Activated CD4-positive, alpha-beta T cell treated with anti-CD3 and anti-CD28 coated beads, Interleukin-2, amount 50 U/mL, for 4 hours (primary cell): Measurements from ENCODE around the gene FAM8A1.

Source experiments
- DNase-seq, 2 experiments: peaks; one replicate each; pipeline ENCODE4 v3.0.0-alpha.2; 2020

FAM8A1 gene

DNA sequence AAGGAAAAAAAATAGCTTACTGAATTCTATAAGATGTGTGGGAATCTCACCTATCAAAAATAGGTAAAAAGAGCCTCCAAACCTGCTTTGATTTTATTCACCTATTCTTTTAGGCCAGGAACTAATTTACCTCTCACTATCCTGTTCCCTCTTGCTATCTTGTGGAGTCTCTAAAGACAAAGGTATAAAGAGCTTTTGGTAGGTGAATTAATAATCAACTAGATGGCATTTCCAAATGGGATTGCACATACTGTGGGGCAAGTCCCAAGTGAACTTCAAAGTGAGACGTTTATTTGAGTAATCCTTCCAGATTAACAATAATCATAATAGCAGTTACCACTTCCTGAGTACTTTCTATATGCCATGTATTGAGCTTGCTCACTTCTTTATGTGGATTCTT is 2.8 kb downstream of the FAM8A1 start:
- DNase-seq: no peak

DNA sequence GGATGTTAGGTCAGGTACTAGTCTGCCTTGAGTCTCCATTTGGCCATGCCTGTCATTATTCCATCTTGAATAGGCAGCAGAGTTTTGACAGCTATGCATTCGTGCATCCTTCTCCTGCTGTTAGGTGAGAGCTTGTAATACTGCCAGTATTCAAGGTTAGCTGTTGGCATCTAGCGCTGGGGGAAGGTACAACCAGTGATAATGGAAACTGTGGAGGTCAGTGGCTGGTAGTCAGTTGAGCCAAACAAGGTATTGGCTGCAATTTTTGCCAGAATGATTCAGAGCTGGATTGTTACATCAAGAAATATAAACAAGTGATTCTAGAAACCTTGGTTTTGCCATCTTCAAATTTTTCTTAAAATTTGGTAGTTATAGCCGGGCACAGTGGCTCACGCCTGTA is 6.5 kb downstream of the FAM8A1 start:
- no peak for DNase-seq

DNA sequence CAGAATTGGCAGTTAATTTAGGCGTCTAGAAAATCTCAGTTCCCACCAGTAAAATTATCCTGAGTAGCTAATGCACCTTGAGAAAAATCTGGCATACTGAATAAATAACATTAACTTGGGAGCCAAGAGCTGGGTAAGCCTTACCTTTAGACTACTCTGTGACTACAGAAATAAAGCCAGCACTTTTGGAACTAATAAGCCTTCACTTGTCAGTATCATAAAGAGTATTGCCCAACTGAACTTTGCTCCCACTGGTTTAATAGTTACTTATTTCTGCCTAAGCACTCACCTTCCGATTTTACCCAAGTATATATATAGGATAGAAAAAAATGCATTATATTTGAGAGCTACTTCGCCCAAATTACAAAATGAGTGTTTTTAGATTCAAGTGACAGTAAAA is 10.7 kb downstream of the FAM8A1 start:
- DNase-seq: no peak

DNA sequence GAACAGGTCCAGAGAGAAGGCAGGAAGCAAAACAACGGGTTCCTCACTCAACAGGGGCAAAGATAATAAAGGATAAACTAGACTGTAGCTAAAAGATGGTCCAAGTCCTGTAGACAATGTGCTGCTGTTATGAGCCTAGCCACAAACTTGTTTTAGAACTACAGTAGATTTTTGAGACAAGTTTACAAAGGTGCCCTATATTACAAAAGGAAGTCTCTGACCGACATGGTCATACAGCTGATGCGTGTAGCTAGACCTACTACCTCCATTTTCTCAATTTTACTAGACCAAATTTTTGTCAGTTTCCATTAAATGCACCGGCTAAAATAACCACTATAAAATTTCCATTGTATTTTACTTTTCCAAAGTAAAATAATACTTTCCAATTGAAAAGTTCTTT is 11.9 kb downstream of the FAM8A1 start:
- DNase-seq: no peak

DNA sequence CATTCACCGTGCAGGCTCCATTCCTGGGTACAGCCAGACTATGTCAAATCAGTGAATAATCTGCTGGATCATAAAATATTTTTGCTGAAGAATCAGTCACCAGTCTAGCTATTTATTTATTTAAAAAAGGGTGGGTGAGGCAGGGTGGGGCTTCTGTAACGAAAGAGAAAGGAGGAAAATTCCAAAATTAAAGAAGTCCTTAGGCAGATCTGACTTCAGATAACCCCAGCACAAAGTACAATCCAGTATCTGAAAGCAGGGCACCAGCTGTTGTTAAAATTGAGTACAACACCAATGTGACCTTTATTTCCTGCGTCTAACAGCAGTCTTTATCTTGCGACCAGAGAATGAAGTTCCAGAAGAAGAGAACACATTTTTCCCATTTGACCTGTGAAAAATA is 15.7 kb downstream of the FAM8A1 start:
- DNase-seq: no peak

DNA sequence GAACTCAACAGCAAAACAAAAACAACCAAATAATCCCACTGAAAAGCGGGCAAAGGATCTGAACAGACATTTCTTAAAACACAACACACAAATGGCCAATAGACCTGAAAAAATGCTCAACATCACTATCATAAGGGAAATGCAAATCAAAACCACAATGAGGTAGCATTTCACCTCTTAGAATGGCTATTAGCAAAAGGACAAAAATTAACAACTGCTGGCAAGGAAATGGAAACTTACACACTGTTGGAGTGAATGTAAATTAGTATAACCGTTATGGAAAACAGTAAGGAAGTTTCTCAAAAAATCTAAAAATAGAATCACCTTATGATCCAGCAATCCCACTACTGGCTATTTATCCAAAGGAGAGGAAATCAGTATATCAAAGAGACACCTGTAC is 20.9 kb downstream of the FAM8A1 start:
- DNase-seq: no peak

DNA sequence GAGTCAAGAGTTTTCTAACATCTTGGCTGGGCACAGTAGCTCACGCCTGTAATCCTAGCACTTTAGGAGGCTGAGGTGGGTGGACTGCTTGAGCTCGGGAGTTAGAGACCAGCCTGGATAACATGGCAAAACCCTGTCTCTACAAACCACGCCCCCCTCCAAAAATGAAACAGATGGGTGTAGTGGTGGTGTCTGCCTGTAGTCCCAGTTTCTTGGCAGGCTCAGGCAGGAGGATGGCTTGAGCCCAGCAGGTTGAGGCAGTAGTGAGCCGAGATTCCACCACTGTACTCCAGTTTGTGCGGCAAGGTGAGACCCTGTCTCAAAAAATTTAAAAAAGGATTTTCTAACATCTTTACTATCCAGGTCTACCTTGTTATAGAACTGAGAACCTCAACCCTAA is 22.0 kb downstream of the FAM8A1 start:
- DNase-seq: no peak

DNA sequence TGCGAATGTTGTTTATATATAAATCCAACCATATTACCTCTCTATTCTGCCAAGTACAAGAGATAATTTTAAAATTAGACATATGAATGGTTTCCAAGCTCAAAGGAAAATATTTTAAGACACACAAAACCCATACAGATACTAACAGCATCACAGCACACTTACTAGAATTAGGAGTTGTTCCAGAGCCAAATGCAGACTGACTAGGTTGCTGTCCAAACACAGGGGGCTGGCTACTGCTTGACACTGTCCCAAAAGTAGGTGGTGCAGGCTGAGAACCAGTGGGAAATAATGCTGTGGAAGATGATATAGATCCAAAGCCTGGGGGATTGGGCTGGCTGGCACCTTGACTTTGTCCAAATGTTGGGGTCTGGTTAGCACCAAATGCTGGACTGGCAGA is 24.3 kb downstream of the FAM8A1 start:
- DNase-seq: no peak

DNA sequence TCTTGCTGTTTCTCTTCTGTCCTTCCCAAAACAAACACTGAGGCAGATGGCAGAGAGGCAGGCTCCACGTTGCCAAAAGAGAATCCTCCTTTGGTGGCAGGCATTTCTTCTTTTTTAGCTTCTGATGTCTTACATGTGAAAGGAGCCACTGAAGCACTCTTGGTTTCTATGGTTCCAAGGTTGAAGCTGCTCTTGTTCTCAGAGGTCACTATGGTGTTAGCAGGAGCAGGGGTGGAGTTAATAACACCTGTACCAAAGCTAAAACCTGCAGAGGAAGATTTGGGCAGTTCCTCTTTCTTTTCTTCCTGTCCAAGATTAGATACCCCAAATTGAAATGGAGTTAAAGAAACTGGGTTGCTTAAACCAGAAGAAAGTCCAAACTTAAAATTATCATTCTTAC is 28.8 kb downstream of the FAM8A1 start:
- DNase-seq: no peak

DNA sequence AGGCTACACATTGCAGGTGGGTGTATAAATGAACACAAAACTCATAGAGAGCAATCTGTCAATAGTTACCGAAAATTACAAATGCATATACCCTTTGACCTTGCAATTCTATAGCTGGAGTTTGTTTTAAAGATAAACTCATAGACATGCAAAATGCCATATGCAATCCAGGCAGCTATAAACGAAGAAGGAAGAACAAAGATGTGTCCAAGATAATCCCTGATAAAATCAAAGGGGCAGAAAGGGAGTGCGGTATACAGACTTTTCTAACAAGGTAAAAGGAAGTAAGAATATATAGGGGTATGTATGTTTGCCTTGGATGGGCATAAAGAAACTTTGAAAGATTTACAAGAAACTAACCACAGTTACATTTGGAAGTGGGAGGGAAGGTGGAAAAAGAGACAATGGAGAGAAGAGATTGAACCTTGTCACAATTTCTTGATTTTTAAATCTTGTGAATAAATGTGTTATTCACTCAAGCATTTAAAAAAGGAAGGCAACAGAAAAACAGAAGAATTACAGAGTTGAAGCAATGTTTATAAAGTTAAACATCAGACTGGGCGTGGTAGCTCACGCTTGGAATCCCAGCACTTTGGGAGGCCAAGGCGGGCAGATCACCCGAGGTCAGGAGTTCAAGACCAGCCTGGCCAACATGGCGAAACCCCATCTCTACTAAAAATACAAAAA is 29.9 kb downstream of the FAM8A1 start:
- no peak for DNase-seq

DNA sequence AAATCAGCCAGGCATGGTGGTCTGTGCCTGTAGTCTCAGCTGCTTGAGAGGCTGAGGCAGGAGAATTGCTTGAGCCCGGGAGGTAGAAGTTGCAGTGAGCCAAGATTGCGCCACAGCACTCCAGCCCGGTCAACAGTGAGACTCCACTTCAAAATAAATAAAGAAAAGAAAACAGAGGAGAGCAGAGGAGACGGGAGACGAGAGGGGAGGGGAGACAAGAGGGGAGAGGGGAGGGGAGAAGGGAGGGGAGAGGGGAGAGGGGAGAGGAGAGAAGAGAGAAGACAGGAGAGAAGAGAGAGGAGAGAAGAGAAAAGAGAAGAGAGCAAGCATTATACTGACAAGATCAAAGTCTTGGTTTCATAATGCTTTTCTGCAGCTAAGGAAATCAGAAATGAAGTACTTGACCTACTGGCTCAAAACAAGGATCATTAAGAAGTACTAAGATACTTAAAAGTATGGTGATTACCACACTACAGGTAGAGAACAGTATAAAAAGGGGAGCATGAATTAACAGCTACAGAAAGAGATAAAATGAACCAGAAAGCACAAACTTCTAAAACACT is 30.5 kb downstream of the FAM8A1 start:
- DNase-seq: no peak

DNA sequence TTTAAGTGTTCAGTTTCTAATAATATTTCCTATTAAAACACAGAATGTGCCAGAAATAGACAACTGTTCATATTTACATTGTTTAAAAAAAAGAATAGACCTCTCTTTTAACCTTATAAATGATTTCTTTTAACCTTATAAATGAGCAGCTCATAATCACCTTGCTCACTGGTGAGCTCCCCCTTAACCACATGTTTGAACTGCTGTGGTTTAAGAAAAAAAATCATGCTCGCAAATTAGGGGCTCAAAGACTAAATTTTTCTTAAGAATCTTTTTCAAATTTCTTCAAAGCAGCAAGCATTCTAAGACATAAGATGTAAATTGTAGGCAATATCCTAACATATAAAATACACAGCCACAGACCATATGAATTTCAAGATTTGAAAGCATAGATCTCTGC is 32.8 kb downstream of the FAM8A1 start:
- no peak for DNase-seq

DNA sequence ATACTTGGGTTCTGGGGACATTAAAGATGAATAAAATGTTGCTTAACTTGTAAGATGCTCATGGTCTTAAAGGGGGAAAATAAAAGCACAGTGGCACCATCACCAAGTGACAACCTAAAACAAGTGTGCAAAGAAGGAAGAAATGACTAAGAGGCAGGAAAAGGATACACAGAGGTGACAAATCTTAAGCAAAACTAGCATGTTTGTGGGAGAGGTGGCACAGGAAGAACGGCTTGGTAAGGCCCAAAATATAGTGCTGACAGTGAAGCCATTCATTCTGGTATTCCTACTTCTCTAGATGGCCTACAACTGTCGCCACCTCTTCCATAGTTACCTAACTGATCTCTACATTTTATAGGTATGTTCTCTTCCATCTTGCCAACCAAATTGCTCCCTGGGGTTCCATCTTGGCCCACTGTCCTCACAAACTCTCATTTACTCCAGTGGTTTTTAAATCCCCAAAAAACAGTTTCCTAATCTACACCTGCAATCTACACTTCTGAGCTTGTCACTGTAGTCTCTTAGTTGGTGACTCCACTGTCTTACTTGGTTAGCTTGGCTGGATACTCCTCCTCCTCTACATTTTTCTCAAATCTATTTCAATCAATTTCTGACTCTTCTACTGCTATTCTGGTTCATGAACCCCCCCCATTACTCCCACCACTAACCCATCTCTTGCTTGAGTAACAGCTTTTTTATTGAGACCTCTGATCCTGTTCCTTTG is 33.5 kb downstream of the FAM8A1 start:
- no peak for DNase-seq

DNA sequence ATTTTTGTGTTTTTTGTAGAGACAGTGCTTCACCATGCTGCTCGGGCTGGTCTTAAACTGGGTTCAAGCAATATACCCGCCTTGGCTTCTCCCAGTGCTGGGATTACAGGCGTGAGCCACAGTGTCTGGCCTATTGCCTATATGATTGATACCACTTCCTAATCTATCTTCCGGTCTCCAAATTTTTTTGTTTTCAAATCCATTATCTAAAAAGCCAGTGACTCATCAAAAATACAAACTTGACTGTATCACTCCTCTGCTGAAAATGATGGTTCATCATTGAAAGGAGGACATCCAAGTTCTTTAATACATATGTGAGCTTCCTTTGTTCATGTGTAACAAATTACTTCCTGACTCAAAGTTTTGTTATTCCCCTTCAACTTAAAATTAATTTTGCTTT is 35.5 kb downstream of the FAM8A1 start:
- DNase-seq: no peak

DNA sequence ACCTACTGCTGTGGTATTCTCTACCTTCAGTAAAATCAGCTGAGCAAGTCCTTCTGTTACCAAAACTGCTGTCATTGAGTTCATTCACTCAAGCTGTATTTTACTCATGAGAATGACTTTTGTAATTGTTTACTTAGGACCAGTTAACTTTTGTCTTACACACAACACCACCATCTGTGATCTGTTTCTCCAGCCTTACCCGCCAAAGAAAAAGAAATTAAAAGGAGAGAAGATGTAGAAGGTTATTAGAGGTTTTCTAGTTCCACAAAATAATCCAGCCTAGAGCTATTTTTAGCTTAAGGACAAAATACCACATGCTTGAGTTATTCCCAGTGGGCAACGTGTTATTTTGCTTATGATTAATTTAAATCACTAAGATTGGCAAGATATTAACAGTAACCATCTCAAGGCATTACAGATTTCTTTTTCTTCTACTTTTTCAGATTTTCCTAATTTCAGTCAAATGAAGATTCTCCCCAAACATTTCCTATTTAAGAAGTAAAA is 38.2 kb downstream of the FAM8A1 start:
- no peak for DNase-seq

DNA sequence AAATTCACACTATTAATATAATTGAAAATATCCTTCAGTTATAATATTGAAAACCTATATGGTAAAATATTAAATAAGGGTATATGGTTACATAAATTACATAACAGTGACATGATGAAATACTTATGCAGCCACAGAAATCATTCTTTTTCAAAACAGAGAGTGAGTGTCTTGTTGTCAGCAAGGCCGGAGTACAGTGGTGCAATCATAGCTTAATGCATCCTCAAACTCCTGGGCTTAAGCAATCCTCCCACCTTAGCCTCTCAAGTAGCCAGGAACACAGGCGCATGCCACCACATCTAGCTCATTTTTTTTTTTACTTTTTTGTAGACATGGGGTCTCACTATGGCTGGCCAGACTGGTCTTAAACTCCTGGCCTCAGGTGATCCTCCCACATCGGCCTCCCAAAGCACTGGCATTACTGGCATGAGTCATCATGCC is 40.4 kb downstream of the FAM8A1 start:
- no peak for DNase-seq

DNA sequence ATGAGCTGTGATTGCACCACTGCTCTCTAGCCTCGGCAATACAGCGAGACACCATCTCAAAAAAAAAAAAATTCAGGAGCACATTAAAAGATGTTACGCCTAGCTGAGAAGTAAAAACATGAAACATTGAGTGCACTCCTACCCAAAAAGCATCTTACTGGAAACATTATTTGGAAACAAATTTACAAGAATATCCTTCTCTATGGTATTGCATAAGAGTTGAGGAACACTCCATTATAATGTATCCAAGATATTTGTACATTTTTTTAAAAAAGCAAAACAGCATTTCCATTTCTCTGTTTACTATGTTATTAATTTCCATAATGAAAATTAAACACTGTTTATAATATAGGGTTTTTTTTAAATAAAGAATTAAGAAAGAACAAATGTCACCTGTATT is 48.6 kb downstream of the FAM8A1 start:
- DNase-seq: no peak

DNA sequence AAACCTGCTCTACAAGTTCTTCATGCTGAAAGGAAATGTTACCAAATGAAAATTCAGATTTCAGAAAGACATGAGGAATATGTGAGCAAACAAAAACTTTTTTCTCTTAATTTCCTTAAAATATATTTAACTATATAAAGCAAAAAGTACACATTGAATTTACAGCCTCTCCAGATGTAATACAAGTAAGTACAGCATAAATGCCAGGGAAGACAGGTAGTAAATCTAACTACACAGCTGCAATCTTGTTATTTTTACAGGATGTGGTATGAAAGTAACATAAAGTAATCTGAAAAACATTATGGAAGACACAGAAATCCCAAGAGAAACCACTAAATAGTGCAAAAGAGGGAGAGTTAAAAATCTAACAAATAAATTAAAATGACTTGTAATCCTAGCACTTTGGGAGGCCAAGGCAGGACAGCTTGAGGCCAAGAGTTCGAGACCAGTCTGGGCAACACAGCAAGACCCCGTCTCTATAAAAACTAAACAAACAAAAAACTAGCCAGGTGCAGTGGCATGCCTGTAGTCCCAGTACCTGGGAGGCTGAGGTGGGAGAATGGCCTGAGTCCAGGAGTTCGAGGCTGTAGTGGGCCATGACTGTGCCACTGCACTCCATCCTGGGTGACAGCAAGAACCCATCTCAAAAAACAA is 50.7 kb downstream of the FAM8A1 start:
- DNase-seq: no peak

DNA sequence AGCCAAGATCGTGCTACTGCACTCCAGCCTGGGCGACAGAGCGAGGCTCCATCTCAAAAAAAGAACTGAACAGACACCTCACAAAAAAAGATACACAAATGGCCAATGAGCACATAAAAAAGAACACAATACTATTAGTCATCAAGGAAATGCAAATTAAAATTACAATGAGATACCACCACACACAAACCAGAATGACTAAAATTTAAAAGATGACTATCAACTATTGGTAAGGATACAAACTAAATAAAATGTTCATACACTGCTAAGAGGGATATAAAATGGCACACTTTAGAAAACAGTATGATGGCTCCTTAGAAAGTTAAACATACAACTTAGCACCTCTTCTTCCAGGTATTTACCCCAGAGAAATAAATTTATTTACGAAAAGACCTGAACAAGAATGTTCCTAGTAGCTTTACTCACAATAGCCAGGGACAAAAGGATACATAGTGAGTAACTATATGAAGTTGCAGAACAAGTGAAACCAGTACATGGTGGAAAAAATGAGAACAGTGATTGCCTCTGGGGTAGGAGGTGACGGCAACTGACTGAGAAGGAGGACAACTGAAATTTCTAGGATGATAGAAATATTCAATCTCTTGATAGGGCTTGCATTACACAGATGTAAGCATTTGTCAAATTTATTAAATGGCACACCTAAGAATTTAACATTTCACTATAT is 53.2 kb downstream of the FAM8A1 start:
- DNase-seq: no peak

DNA sequence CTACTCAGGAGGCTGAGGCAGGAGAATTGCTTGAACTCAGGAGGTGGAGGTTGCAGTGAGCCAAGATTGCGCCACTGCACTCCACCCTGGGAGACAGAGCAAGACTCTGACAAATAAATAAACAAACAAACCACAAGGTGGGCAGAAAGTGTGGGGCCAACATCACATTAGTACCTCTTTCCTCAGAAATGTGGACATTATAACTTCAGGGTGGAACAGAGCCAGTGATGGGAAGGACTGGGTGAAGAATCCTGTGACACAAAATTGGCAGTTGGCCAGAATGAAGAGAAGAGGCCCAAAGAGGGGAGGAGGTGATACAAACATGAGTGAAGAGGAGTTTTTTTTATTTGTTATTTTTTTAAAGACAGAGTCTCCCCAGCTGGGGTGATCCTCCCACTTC is 56.0 kb downstream of the FAM8A1 start:
- no peak for DNase-seq

DNA sequence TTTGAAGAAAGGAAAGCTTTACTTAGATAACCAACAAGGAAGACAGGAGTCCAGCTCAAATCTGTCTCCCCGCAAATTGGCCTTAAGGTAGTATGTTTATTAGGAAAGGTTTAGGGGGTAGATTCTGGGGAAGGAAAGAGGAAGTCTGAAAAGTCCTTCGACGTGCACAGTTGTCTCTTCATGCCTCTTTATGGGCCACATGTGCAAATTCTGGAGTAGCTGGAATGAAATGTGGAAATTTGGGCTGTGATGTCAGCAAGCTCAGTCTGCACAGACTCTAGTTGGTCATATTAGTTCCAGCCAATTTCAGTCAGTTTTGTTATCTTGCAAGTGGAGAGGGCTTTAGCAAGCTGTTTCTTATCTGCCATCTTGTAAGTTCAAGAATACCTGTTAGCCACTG is 56.5 kb downstream of the FAM8A1 start:
- no peak for DNase-seq
